HG03039 (cell line): ENCODE measurements around the gene BTG1.
"Not testable (repeated sequence)": the region's sequence is repeated elsewhere in the genome, so short reads cannot be mapped to it uniquely, and the experiment has no call there.

Experiments used
- ATAC-seq: cut with Tn5 transposase; IDR thresholded peaks from one replicate; pipeline ENCODE4 v1.9.1; 2021; ENCODE audit warnings: mild to moderate bottlenecking, moderate library complexity; ENCODE audit not compliant: unreplicated experiment

BTG1 gene

GRCh38 chr12:92151916-92152315 lies 6.3 kb upstream of the BTG1 start:
- ATAC-seq: no peak

DNA sequence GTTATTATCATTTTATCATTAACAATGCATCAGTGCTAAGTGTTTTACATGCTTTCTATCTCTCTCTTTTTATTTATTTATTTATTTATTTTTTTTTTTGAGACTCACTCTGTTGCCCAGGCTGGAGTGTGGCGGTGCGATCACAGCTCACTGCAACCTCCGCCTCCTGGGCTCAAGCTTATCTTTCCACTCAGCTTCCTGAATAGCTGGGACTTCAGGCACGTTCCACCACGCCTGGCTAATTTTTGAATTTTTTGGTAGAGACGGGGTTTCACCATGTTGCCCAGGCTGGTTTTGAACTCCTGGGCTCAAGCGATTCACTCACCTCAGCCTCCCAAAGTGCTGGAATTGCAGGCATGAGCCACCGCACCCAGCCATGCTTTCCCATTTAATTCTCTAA lies 3.9 kb upstream of the BTG1 start:
- no peak for ATAC-seq

DNA sequence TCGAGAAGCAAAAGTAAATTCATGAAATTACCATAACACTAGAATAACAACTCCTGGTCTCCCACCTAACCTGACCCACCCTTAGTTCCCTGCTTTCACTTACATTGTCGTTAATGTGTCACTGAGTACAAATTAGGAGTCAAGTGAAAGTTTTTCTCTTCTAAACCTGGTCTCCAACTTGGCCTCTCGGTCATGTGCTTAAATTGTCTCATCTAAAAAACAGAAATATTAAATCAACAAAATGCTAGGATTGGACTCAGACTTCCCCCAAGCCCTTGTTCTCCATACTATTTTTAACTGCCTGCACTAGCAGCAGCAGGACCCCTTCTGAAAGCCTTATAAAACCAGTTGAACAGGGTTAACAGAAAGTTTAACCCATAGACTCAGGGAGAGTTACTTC lies 1.8 kb upstream of the BTG1 start:
- no peak for ATAC-seq

- ATAC-seq: no peak
Measured at GRCh38 chr12:92146497-92147224, 1.0 kb upstream of the BTG1 start.

DNA sequence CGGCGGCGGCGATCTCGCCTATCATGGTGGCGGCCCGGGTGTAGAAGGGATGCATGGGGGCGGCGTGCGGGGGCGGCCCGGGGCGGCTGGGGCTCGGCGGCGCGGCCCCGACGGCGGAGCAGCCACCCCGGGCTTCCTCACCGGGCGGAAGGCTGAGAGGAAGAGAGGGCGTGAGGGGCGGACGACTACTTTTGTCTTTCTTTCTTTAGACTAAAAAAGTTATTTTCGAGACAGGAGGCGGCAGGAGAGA lies 240 bp downstream of the BTG1 start:
- ATAC-seq: peak; percentile 7

- ATAC-seq: peak; percentile 2
Measured at GRCh38 chr12:92144631-92145480, 790 bp downstream of the BTG1 start.

DNA sequence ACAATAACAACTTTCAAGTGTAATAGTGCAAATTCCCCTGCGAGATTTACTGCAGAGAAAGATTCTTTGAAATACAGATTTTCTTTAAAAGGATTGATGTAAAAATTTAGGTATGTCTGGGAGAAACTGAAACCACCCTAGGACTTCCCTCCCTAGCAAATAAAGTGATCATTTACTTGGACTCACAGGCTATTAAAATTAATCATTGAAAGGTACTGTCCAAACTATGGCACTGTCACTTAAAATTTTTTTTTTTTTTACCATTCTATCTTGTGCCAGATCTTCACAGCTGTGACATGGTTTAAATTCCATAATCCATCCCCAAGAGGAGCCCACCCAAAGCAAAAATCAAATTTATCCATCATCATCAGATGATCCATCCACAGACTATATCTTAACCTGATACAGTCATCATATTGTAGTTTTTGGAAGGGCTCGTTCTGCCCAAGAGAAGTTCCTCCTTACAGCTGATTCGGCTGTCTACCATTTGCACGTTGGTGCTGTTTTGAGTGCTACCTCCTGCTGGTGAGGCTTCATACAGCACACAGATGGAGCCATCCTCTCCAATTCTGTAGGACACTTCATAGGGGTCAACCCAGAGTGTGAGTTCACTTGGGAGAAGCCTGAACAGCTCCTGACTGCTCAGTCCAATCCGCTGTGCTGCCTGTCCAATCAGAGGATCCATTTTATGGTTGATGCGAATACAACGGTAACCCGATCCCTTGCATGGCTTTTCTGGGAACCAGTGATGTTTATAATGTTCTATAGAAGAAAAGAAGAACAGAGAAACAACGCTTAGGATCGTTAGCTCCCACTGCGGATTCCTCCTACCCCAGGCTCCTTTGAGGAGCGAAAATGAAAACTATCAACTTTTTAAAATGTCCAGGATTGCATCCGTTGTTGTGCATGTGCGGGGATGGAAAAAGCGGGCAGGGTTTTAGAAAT lies 1.7 kb downstream of the BTG1 start:
- peak; percentile 13 for ATAC-seq

- no peak for ATAC-seq
Measured at GRCh38 chr12:92143258-92143657, 2.4 kb downstream of the BTG1 start.

DNA sequence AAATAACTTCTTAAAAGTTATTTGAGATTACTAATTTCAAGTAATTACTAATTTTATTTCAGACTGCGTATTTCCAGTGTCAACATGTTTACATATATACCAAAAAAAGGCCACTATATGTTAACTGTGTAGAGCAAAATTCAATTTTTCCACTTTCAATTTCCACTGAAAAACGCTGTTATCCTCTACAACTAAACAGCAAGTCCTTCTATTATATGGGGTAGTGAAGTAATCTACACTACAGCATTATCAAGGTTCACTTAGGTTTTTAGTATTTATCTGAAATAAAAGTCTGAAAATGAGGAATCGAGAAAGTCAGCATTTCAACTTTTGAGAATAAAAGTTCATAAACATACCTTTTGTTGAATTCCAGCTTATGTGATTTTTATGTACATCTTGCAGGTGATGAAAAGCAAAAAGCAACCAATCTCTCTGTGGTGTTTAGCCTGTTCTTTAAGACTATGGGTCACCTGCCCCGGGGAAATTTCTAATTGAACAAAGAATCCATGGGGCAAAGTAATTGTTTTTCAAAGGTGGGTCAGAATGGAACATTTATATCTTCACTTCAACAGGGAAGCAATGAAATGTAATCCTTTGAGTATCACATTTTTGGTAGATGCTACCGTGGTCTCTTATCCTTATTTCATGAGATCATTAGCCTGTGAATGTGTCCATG lies 3.3 kb downstream of the BTG1 start:
- no peak for ATAC-seq

DNA sequence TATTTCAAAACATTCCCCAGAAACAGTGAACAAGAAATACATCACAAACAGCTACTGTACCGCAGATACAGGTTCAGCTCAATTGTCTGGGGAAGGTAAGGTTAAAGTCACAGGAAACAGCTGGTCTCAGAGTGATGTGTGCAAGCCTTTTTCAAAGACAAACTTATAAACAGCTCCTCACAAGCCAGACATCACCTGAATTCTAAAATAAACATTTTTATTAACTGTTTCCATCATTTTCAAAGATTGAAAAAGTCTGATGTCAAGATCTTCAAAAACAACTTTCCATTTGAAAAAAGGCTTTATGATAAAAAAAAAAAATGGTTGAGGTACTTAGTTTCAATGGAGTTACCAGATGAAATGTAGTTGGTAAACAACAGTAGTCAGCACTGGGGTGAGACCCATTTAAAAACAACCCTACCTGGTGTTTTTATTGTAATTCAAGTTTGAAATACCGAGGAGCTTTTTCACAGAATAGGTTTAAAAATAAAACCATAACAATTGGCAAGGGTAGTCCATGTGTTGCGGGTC lies 4.0 kb downstream of the BTG1 start:
- no peak for ATAC-seq

DNA sequence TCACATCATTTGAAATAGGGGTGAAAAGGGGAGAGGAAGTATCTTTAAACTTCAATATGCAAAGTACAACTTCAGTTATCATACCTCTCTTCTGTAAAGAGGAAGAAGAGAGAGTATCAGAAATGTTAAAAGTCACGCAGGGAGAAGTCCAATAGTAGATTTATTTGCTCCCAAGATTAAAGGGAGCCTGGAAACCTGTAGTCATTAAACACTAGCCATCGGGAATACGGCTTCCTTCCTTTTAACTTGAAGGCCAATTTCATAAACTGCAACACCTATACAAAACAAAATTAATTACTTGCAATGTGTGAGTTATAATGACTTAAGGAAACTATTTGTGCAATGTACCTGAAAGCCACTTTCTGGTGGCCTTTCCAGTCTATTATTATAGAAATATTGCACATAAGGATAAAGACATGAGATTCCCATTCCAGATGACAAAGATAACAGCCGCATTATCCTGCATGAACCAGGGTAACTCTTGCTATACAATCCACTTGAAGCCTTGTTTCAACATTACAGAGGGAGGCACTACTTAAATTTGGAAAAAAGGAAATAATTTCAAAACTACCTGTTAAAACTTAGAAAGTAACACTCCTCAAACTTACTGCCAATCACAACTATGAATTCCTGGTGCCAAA lies 4.6 kb downstream of the BTG1 start:
- no peak for ATAC-seq

GRCh38 chr12:92140156-92140555 lies 5.5 kb downstream of the BTG1 start:
- ATAC-seq: no peak

DNA sequence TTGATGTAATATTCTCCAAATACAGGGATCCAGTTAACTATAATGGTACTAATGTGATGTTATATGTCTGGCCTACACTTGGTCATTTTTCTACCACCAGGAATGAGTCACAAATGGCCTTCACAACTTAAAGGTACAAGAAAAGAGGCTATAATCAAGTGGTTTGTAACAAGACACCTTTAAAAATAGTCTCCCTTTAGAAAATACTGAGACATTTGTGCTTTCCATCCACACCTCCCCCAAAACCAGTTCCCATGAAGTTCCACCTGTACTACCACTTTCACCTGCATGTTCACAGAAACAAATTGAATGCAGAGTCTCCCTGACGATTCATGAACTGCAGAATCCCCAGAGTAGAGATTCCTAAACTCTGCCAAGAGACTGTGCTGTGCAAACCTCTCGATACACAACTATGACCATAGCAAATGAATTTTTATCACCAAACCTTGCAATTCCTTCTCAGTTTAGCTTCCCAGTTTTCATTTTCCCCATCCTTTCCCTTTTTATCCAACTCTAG lies 6.0 kb downstream of the BTG1 start:
- no peak for ATAC-seq

- no peak for ATAC-seq
Measured at GRCh38 chr12:92138626-92139025, 7.0 kb downstream of the BTG1 start.

DNA sequence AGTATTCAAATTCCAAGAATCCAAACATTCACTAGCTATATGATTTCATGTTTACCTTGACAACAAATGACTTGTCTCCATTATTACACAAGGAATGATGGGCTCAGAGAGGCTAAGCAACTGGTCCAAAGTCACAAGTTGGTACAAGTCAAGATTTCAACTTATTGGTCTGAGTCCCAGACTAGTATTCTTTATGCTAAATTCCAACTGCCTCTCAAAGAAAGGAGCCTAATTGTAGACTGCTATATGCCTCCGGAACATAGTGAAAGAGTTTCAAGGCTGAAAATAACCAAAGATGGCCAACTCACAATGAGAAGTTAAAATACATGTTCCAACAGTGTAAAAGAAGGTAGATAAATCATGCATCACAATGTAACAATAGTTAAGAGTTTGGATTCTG lies 7.5 kb downstream of the BTG1 start:
- no peak for ATAC-seq

GRCh38 chr12:92136965-92137721 lies 8.5 kb downstream of the BTG1 start:
- no peak for ATAC-seq

- ATAC-seq: no peak
Measured at GRCh38 chr12:92136026-92136730, 9.5 kb downstream of the BTG1 start.

GRCh38 chr12:92135541-92135940 lies 10.1 kb downstream of the BTG1 start:
- not testable (repeated sequence) for ATAC-seq
